RWPE2 (cell line): ENCODE results near the gene VPS16.

ENCODE experiments used
- ATAC-seq: fragments of 200-7000 bp; cut with Tn5 transposase; 3 replicates; pipeline ENCODE4 v1.9.1; 2021; ENCODE audit warnings: low read depth
- DNase-seq: peaks from one replicate; pipeline ENCODE4 v3.0.0-alpha.2; 2020; ENCODE audit warnings: low spot score
- H3K27ac ChIP-seq: fragments of 450-650 bp; 2 replicates; pipeline ENCODE4 v1.5.1; 2017; ENCODE audit warnings: mild to moderate bottlenecking; ENCODE audit not compliant: poor library complexity, severe bottlenecking
- H3K27me3 ChIP-seq: fragments of 250-450 bp; sonication (Bioruptor Pico); 2 replicates; pipeline ENCODE4 v1.5.1; 2021; ENCODE audit warnings: mild to moderate bottlenecking, moderate library complexity; ENCODE audit not compliant: insufficient read depth, poor library complexity, severe bottlenecking
- H3K36me3 ChIP-seq: fragments of 250-450 bp; sonication (Bioruptor Pico); 2 replicates; pipeline ENCODE4 v1.5.1; 2020; ENCODE audit warnings: low read depth, mild to moderate bottlenecking, moderate library complexity
- H3K4me1 ChIP-seq: fragments of 250-450 bp; sonication (Bioruptor Pico); 2 replicates; pipeline ENCODE4 v1.5.1; 2021; ENCODE audit warnings: mild to moderate bottlenecking, moderate library complexity; ENCODE audit not compliant: insufficient read depth, poor library complexity, severe bottlenecking
- H3K4me3 ChIP-seq: fragments of 250-450 bp; sonication (Bioruptor Pico); 2 replicates; pipeline ENCODE4 v1.5.1; 2021; ENCODE audit warnings: mild to moderate bottlenecking, moderate library complexity; ENCODE audit not compliant: severe bottlenecking
- H3K9me3 ChIP-seq: fragments of 250-450 bp; sonication (Bioruptor Pico); 2 replicates; pipeline ENCODE4 v1.5.1; 2021; ENCODE audit warnings: mild to moderate bottlenecking, moderate library complexity; ENCODE audit not compliant: severe bottlenecking
- TF ChIP-seq, protein P1 (sequence below): fragments of 450-650 bp; IDR thresholded peaks from one replicate; pipeline ENCODE4 v1.5.1; 2017; ENCODE audit warnings: mild to moderate bottlenecking, moderate library complexity; ENCODE audit not compliant: poor library complexity, severe bottlenecking

The VPS16 gene

DNA sequence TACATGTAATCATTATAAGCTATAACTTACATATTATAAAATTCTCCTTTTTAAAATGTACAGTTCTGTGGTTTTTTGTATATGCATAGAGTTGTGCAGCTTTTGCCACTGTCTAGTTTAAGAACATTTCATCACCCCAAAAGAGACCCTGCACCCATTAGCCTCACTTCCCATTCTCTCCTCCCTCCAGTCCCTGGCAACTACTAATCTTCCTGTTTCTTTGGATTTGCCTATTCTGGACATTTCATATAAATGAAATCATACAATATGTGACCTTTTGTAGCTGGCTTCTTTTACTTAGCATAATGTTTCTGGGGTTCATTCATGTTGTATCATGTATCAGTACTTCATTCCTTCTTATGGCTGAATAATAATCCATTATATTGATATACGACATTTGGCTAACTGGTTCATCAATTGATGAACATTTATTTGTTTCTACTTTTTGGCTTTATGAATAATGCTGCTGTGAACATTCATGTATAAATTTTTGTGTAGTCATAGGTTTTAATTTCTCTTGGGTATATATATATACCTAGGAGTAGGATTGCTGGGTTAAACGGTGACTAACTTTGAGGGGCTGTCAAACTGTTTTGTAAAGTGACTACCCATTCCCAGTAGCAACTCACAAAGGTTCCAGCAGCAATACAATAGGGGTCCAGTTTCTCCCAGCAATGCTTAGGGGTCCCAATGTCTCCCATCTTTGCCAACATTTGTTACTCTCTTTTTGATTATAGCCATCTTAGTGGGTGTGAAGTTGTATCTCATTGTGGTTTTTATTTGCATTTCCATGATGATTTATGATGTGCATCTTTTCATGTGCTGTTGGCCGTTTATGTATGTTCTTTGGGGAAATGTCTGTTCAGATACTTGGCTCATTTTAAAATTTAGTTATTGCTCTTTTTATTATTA is 43.4 kb downstream of the VPS16 start:
- no peak overlapping the region for H3K4me3 ChIP-seq
- H3K36me3 ChIP-seq = no peaks in the 10 kb centered on the region
- ATAC-seq = no peak
- no peaks in the 10 kb centered on the region for H3K27me3 ChIP-seq
- H3K4me1 ChIP-seq = peaks cover under 1% of the 10 kb centered on the region
- no peaks in the 10 kb centered on the region for H3K9me3 ChIP-seq
- H3K27ac ChIP-seq = no peak overlapping the region
- DNase-seq = no peak
- TF ChIP-seq, protein P1, sequence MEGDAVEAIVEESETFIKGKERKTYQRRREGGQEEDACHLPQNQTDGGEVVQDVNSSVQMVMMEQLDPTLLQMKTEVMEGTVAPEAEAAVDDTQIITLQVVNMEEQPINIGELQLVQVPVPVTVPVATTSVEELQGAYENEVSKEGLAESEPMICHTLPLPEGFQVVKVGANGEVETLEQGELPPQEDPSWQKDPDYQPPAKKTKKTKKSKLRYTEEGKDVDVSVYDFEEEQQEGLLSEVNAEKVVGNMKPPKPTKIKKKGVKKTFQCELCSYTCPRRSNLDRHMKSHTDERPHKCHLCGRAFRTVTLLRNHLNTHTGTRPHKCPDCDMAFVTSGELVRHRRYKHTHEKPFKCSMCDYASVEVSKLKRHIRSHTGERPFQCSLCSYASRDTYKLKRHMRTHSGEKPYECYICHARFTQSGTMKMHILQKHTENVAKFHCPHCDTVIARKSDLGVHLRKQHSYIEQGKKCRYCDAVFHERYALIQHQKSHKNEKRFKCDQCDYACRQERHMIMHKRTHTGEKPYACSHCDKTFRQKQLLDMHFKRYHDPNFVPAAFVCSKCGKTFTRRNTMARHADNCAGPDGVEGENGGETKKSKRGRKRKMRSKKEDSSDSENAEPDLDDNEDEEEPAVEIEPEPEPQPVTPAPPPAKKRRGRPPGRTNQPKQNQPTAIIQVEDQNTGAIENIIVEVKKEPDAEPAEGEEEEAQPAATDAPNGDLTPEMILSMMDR = no peak

DNA sequence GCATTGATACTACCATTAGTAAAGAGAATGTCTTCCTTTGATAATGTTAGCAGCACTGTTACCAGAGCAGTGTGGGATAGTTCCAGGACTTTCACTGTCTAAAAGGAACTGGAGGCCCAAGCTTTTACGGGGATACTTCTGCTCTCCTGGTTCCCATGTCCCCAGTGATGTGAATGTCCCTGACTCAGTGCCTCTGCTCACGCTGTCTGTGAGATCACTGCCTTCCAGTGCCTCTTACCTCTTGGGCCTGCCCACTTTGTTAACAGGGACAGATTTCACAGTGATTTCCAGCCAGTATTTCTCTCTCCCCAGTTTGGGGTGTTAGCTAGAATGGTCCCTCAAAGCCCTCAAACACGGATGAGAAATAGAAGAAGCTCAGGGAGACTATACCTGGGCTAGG is 47.2 kb downstream of the VPS16 start:
- Histone ChIP-seq H3K27me3 (no peaks in the 10 kb centered on the region), H3K4me3 (no peak overlapping the region), H3K9me3 (no peaks in the 10 kb centered on the region), H3K36me3 (no peaks in the 10 kb centered on the region), H3K27ac (no peak overlapping the region), H3K4me1 (peaks cover 18% of the 10 kb centered on the region)
- DNase-seq = no peak
- TF ChIP-seq, protein P1 = no peak
- ATAC-seq = no peak

GRCh38 chr20:2888224-2888955 is 47.8 kb downstream of the VPS16 start:
- Histone ChIP-seq H3K4me1 (peaks cover 18% of the 10 kb centered on the region), H3K36me3 (no peaks in the 10 kb centered on the region), H3K27me3 (no peaks in the 10 kb centered on the region), H3K27ac (no peak overlapping the region), H3K4me3 (no peak overlapping the region), H3K9me3 (no peaks in the 10 kb centered on the region)
- no peak for DNase-seq
- ATAC-seq = no peak
- TF ChIP-seq, protein P1 = no peak

DNA sequence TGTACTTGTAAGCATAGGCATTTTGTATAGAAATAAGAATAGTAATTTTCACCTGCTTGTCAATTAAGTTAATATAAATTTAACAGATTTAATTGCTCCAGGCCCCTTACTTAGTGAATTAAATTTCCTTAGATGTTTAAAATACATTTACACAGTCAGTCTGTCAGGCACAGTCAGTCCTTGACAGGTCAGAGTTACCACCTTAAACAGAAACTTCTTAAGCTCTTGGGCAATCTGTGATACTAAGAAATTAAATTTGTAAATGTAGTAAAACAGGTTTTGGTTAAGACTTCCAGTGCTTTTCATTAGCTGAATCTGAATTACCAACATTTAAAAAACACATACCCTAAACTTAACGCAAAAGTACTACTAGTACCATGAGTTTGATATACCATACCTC is 48.7 kb downstream of the VPS16 start:
- no peak overlapping the region for H3K4me3 ChIP-seq
- H3K27ac ChIP-seq = no peak overlapping the region
- H3K4me1 ChIP-seq = peaks cover 18% of the 10 kb centered on the region
- H3K27me3 ChIP-seq = no peaks in the 10 kb centered on the region
- H3K36me3 ChIP-seq = no peaks in the 10 kb centered on the region
- H3K9me3 ChIP-seq = no peaks in the 10 kb centered on the region
- no peak for DNase-seq
- TF ChIP-seq, protein P1 = no peak
- no peak for ATAC-seq

GRCh38 chr20:2889797-2890196 is 49.3 kb downstream of the VPS16 start:
- Histone ChIP-seq H3K4me1 (peaks cover 18% of the 10 kb centered on the region), H3K27ac (no peak overlapping the region), H3K4me3 (no peak overlapping the region), H3K27me3 (no peaks in the 10 kb centered on the region), H3K36me3 (no peaks in the 10 kb centered on the region), H3K9me3 (no peaks in the 10 kb centered on the region)
- no peak for ATAC-seq
- TF ChIP-seq, protein P1 = no peak
- no peak for DNase-seq
